Glomerular endothelial cell (primary cell): ENCODE measurements around the gene FAM89B. TPM values are rescaled to one million over a fixed set of nuclear protein-coding genes. Genes with fewer than 3 reads are reported as not detected.
A peak's percentile ranks its signal among the peaks of the same experiment; 100 is the strongest.

Experiments
- DNase-seq: peaks from one replicate; pipeline ENCODE4 v3.0.0-alpha.2; 2011; ENCODE audit warnings: low read depth, low spot score; ENCODE audit errors: extremely low read depth
- total RNA-seq: library from RNA; depleted of rRNA; stranded (reverse); fragments of >200 nt; gene quantifications from 2 replicates; pipeline ENCODE4 v1.2.3, GENCODE V29; 2015

The FAM89B gene
- total RNA-seq, 1 donor from 2014 or later = 90.4 TPM

DNA sequence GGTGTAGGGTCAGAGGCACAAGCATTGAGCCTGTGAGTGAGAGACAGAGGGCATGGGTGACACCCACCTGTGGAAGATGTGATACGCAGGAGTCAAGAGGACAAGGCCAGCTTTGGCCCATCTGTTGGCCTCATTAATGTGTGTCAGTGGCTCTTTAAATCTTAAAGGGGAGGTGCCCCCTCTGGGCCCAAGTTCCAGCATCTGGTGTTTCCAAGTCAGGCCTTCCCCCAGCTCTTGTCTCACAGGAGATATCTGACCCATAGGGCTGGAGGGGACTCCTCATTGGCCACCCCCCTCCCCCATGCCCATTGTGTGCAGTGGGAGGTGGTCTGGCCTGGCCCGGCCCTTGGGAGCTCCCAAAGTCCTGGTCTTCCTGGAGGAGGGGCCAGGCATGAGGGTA, 14.3 kb downstream of the FAM89B start:
- no peak for DNase-seq

DNA sequence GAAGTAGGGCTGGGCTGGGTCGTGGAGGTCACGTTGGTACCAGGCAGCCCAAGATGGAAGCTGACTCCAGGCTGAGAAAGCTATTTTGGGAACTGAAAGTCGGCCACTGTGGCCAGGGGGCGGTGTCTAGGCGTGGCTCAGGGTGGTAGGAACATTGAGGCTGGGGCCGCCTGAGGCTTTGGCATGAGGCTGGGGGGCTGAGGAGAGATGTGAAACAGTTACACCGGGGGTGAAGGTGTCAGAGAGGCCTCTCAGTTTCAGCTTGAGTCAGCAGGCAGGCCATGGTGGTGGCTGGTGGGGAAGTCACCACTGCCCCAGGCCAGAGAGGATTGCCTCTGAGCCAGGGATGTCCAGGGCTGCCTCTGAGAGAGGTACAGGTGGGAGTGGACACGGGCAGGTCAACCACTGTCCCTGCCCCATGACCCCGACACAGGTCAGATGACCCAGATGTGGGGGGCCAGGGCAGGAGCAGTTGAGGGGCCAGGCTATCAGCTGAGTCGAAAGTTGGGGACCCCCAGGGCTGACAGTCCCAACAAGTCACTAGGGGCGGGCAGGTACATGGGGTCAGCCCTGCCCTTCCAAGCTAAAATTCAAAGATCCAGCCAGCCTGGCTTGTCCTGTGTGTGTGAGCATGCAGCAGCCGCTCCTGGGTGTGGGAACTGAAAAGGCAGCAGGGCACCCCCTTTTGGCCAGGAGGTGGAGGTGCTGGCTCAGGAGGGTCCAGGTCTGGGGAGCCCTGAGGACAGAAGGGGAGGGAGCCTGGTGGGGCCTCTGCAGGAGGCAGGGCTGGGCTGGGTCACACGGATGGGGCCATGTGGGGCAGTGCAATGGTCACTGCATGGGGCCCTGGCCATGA, 16.1 kb downstream of the FAM89B start:
- no peak for DNase-seq

DNA sequence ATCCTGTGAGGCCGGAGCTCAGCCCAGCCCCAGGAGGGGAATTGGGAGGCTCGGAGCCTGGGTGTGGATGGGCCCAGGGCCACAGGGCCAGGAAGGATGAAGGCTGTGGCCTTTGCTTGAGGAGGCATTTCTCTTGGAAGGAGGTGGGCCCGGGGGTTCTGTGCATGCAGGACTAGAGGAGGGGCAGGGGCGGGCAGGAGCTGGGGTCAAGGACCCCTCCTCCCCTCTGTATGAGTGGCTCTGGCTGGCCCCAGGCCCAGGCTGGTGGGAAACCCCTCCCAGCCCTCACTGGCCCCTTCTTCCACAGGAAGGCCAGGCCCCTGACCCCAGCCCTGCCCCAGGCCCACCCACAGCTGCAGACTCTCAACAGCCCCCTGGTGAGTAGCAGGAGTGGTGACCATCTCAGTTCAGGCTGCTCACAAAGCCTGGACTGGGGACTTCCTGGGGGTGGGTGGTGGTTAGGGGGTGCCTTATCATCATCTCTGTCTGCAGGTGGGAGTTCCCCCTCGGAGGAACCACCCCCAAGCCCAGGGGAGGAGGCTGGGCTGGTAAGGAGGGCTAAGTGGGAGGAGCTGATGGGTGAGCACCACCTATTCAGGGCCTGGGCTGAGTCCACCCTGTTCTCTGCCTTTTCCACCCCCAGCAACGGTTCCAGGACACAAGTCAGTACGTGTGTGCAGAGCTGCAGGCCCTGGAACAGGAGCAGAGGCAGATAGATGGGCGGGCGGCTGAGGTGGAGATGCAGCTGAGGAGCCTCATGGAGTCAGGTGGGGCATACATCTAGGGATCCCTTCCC, 17.3 kb downstream of the FAM89B start:
- DNase-seq = no peak

DNA sequence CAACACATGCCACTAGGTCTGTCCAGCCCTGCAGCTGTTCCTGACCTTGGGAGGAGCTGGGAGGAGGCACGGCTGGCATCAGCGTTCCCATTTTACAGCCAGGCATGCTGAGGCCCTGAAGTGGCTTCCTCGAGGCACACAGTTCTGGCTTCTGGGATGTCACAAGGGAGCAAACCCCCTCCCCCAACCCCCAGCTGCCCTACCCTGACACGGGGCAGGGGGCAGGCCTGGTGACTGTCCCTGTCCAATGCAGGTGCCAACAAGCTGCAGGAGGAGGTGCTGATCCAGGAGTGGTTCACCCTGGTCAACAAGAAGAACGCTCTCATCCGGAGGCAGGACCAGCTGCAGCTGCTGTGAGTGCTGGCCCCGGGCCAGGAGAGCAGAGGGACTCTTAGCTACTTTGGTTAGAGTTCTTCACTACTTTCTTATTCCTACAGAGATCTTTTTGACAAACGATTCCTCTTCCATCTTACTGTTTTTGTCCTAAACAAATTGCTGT, 18.0 kb downstream of the FAM89B start:
- DNase-seq = no peak

DNA sequence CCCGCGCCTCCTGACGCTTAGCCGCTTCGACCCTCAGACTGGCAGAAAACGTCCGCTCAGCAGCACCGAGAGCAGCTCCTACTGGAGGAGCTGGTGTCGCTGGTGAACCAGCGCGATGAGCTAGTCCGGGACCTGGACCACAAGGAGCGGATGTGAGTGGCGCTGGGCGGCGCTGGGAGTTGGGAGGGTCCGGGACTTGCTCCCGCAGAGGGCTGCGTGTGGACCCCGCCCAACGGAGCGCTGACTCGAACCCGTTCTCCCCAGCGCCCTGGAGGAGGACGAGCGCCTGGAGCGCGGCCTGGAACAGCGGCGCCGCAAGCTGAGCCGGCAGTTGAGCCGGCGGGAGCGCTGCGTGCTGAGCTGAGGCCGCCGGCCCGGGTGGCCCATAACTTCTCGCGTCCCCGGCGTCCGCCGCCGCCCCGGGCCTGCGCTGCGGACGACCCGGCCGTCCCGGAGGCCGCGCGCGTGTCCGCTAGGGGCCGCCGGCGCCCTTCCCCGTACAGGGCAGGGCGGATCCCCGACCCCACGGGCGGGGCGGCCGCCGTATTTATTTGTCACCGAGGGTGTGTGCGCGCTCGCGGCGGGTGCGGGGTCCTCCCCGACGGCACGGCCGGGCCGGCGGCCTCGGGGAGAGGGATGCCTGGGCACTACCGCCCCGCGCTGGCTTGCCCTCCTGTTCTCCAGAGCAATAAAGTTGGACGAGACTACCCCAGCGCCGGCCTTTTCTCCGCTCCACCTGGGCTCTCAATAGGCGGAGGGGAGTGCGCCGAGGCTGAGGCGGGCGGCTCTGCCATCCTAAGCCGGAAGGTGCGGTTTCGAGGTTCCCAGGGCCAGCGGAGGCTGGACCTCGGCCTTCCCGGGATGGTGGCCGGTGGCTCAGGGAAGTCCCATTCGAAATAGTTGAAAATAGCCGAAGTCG, 19.9 kb downstream of the FAM89B start:
- no peak for DNase-seq

DNA sequence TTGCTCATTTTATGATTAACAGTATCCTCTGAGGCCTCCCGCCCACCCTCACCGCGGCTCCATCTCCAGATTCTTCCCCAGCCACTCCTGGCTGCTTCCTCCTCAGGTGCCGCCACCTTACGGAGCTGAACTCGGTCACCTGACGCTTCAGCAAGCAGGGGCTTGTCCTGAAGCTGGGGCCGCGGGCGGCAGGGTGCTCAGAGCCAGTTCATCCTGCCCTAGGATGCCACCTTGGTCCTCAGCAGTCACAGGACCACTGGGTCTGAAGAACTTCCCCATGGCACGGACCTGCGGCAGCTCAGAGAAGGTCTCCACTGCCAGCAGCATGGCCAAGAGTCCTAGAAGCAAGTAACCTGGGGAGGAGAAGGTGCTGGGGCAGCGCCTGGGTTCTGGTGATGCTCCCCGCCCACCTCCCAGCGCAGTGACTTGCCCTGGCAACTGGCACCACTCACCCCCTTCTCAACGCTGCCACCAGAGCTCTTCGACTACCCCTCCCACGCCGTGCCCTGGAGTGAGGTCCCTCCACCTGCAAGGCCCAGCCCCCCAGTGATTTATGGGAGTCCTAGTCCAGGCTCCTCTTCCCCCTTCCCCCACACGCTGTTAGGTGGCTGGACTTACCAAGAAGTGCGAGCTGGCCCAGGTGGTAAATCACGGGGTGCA, 20.6 kb downstream of the FAM89B start:
- DNase-seq = no peak

DNA sequence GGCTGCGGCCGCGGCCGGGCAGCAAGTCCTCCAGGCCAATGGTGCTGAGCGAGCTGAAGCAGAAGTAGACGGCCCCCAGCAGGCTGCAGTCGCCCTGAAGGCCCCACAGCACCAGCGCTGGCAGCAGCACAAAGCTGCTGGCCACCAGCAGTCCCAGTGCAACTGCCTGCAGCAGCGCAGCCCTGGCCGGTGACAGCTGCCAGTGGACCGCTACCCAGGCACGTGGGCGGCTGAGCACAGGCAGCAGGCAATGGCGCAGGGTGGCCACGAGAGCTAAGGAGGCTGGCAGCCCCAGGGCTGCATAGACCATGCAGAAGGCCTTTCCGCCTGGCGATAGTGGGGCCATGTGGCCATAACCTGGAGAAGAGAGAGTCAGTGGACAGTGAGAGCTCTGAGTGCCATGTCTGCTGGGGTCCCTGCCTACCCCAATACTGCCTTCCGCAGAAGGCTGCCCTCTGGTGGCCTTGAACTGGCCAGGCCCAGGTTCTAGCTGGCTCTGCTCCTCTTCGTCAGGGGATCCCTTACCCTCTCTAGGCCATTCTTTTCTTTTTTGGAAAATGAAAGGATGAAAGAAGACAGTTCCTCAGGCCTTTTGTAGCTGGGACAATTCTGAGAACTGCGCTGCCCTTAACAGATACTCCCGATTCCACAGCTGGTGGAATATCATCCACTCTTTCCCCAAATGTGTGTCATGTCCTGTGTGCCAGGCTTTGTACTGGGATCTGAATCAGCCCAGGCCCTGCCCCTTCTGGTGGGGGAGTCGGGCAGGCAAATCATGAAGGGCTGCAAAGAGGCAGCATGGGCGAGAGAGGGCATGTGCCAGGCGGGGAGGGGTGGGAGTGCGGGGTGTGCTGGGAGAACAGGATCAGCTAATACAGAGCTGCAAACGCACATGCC, 21.4 kb downstream of the FAM89B start:
- DNase-seq = no peak

DNA sequence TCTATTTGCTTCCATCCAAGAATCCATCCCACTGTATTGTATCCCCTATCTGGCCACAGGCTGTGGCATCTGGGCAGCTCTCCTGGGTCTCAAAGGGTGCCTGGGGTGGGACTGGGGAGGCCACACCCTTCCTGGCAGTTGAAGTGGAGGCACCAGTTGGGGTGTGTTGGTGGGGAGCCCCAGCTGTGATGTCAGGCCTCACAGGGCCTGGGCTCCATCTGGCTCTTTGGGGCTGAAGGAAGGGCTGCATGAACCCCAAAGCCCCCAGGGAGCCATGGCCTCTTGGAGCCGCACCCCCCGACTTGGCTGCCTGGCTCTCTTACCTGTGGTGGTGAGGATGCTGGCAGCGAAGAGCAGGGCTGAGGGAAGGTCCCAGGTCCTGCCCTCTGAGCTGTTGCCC, 22.8 kb downstream of the FAM89B start:
- no peak for DNase-seq

DNA sequence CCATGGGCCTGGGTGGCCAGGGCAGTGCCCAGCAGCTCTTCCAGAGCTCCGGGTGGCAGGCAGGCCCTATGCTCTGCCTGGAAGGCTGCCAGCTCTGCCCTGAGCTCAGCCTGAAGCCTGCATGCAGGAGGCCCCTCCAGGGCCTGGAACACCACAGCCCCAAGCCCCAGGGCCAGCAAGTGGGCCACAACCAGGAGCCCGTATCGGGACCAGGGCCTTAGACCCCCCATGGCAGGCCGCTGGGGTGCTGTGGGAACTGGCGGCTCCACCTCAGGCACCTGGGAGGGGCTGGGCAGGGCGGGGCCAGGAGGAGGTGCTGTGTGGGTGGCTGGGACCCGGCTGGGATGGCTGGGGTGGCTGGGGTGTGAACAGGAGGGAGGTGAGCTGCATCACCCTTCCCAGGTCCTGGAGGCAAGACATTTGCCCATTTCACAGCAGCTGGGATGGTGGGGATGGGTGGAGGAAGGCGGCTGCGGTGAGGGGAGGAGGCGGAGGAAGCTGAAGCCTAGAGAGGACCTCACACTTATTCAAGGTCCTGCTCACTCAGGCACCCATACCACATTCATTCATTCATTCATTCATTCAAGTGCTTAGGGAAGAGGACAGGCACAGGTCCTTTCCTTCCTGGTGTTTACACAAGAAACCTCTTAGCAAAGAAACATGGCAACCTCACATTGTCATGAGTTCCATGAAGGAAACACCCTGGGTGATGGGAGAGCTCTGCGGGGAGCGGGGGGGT, 23.4 kb downstream of the FAM89B start, which contains the start of gene KCNK7:
Gene KCNK7 (minus strand): TSS at position 258 of the 739 bp plus-strand sequence. CDS start 28 bp downstream, at position 230.
- DNase-seq = no peak

DNA sequence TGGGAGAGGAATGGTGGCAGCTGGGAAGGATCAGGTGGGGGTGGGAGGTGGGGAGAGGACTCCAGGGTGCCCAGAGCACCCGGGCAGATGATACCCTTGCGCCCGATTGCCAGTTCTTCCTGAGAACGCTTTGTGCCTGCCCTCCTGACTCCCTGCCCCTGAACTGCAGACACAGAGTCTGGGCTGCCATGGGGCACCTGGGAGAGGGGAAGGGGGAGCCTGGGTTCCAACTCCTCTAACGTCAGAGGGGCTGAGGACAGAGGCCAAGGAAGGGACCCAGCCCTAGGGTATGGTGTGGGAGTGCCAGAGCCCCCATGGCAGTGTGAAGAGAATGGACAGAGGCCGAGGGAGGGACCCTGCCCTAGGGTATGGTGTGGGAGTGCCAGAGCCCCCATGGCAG, 24.2 kb downstream of the FAM89B start:
- no peak for DNase-seq

DNA sequence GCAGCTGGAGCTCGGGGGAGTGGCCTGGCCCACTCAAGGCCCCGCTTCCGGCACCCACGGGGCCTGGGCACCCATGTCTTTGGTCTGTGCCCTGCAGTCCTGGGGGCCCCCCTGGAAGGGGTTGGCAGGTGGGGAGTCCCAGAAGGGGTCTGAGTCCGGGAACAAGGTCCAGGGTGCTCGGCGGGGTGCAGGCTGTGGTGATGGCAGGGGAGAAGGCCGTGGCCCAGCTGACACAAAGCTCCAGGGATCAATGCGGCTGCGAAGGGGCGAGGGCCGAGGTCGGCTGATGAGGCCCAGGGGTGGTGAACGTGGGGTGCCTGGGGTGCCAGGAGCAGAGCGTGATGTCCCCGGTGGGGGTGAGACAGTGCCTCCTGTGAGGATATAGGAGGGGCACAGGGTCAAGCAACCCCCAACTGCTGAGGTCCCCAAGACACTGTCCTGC, 25.9 kb downstream of the FAM89B start:
- no peak for DNase-seq

DNA sequence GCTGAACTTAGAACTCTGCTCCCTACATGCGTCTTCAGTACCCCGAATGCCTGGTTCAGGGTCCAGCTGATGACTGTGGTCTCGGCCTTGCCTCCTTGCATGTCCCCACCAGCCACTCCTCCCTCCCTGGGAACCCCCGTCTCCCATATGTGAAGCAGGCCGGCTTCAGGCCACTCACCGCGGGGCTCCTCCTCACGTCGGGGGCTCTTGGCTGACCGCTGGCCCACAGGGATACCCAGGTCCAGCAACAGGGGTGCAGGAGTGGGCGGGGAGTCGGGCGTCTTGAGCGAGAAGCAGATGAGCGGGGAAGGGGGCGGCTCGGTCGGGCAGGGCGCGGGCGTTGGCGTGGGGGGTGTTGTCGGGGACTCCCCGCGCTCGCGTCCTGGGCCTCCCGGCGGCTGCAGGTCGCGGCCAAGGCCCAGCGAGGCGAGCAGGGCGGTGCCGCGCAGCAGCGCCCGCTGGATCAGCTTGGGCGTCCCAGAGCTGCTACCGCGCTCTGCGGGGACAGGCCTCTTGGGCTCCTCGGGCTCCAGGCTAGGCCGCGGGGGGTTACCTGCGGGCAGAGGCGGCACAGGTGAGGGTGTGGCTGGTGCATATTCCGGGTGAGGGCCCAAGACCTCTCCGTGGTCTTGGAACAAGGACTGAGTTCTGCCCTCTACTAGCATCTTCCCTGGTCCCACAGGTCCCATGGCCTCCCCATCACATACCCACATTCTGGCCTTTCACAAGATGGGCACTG, 27.0 kb downstream of the FAM89B start:
- no peak for DNase-seq

DNA sequence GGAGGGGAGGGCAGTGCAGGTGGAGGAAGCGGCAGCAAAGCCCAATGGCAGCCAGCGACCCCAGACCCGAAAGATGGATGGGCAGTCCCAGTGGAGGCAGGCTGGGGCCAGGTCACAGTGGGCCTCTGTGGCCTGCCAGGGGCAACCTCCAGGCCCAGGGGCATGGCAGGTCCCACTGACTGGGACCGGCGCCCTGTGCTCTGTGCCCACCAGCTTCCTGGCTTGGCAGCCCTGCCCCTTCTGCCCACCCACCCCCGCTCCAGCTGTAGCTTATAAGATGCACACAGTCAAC, 27.6 kb downstream of the FAM89B start:
- DNase-seq = no peak

DNA sequence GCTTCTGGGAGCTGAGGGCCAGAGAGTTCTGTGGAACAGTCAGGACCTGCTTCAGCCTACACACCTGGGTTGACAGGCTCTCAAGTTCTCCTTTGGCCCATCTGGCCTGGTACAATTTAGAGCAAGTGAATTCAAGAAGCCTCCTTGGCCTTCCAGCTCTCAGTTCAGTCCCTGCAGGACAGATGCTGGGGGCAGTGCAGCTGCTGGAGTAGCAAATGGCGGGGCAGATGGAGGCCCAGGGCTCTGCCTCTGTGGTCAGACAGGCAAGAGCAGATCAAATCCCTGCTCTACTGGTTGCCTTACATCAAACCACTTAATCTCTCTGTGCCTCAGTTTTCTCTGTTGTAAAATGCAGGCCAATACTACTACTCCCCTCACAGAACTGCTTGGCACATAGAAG, 31.9 kb downstream of the FAM89B start:
- no peak for DNase-seq

DNA sequence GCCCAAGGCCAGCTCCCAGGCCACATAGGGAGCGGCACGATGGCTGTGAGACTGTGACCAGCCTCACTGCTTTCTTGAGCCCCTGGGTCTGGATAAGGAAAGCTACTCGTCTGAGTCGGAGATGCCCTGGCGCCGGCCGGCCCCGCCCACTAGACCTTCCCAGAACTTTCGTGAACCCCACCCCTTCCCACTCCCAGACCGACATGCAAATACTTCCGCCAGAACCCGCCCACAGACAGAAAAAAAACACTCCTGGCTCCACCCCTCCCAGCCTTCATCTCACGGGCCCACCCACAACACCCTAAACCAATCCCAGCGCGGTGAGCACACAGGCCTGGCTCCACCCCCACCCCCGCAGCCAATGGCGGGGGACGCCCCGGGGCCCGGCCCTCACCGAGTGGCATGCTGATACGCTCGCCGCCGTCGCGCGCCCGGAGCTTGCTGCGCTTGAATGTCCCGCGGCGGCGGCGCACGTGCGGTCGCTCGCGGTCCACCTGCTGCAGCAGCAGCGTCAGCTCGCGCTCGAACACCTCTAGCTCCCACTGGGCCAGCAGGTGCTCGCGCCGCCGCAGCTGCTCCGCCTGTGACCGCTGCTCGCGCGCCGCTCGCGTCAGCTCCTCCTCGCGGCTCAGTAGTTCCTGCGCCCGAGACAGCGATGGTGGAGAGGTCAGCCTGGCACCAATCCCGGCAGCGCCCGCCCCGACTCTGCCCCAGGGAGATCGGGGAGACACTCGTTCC, 34.7 kb downstream of the FAM89B start:
- DNase-seq = peak; percentile 47

DNA sequence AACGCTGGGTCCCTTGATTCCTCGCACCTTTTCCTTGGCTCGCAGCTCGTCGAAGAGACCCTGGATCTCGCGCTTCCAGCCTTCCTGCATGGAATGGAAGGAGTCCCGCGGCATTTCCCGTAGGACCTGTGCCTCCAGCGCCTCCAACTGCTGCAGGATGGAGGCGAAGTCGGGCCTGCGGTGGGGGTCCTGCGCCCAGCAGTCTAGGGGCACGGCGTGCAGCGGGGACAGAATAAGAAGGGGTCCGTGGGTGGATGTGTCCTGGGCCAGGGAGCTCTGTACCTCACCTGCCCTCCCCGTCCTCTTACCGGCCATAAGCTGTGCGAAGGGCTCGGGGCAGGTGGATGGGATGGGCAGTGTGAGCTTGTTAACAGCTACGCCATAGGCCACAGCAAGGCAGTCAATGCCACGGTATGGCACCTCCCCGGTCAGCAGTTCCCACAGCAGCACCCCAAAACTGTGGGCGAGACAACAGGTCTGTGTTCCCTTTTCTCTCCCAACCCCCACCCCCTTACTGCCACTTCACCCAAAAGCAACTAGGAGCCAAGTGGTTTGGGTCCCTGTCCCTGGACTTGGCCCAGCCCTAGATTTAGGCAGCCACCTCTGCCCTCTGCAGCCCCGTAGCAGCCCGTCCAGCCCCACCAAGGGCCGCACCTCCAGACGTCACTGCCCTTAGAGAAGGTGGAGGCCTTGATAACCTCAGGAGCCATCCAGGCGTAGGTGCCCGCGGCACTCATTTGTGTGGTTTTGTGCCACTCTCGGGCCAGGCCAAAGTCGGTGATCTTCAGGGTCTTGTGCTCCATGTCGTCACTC, 35.5 kb downstream of the FAM89B start:
- no peak for DNase-seq
